Activated naive CD8-positive, alpha-beta T cell treated with anti-CD3 and anti-CD28 coated beads, Interleukin-2, amount 50 U/mL, for 24 hours (primary cell): Measurements from ENCODE around the gene ZMYM4.
A peak's percentile ranks its signal among the peaks of the same experiment; 100 is the strongest.

ENCODE experiments used
- ATAC-seq: fragments of 150-1000 bp; cut with Tn5 transposase; one replicate; pipeline ENCODE4 v1.10.0; 2021
- DNase-seq: peaks from one replicate; pipeline ENCODE4 v3.0.0; 2021
- H3K27ac Mint-ChIP-seq: one replicate; pipeline ENCODE4 v1.8.0; 2021; ENCODE audit warnings: mild to moderate bottlenecking, mixed read lengths
- H3K27me3 Mint-ChIP-seq: one replicate; pipeline ENCODE4 v1.8.0; 2021; ENCODE audit warnings: mixed read lengths
- H3K36me3 Mint-ChIP-seq: one replicate; pipeline ENCODE4 v1.8.0; 2021; ENCODE audit warnings: low read depth, mixed read lengths
- H3K4me1 Mint-ChIP-seq: one replicate; pipeline ENCODE4 v1.8.0; 2021; ENCODE audit warnings: mixed read lengths
- H3K4me3 Mint-ChIP-seq: one replicate; pipeline ENCODE4 v1.8.0; 2021; ENCODE audit warnings: mild to moderate bottlenecking, moderate library complexity, mixed read lengths
- H3K9me3 Mint-ChIP-seq: one replicate; pipeline ENCODE4 v1.8.0; 2021; ENCODE audit warnings: mixed read lengths

ZMYM4 gene

GRCh38 chr1:35433714-35434113 is 165.2 kb downstream of the ZMYM4 start:
- H3K27me3 Mint-ChIP-seq, result no peaks in the 10 kb centered on the region
- no peak for DNase-seq
- no peaks in the 10 kb centered on the region for H3K9me3 Mint-ChIP-seq
- no peak overlapping the region for H3K27ac Mint-ChIP-seq
- H3K36me3 Mint-ChIP-seq, result peaks cover 22% of the 10 kb centered on the region
- ATAC-seq, result no peak
- peaks cover 12% of the 10 kb centered on the region for H3K4me1 Mint-ChIP-seq
- H3K4me3 Mint-ChIP-seq, result no peak overlapping the region

GRCh38 chr1:35434703-35435102 is 166.2 kb downstream of the ZMYM4 start:
- no peak for ATAC-seq
- peaks cover 27% of the 10 kb centered on the region for H3K36me3 Mint-ChIP-seq
- no peak overlapping the region for H3K4me3 Mint-ChIP-seq
- DNase-seq, result no peak
- no peak overlapping the region for H3K27ac Mint-ChIP-seq
- H3K27me3 Mint-ChIP-seq, result no peaks in the 10 kb centered on the region
- peaks cover 12% of the 10 kb centered on the region for H3K4me1 Mint-ChIP-seq
- H3K9me3 Mint-ChIP-seq, result no peaks in the 10 kb centered on the region

- H3K4me3 Mint-ChIP-seq, result no peak overlapping the region
- H3K9me3 Mint-ChIP-seq, result no peaks in the 10 kb centered on the region
- no peak for ATAC-seq
- no peak for DNase-seq
- H3K27me3 Mint-ChIP-seq, result no peaks in the 10 kb centered on the region
- peaks cover 22% of the 10 kb centered on the region for H3K36me3 Mint-ChIP-seq
- peaks cover 8% of the 10 kb centered on the region for H3K4me1 Mint-ChIP-seq
- H3K27ac Mint-ChIP-seq, result no peak overlapping the region
Observed at GRCh38 chr1:35436078-35436477, 167.6 kb downstream of the ZMYM4 start.

GRCh38 chr1:35437200-35437599 is 168.7 kb downstream of the ZMYM4 start:
- H3K27ac Mint-ChIP-seq, result no peak overlapping the region
- H3K4me3 Mint-ChIP-seq, result no peak overlapping the region
- peaks cover 16% of the 10 kb centered on the region for H3K36me3 Mint-ChIP-seq
- DNase-seq (no peak), ATAC-seq (no peak)
- peaks cover 2% of the 10 kb centered on the region for H3K4me1 Mint-ChIP-seq
- no peaks in the 10 kb centered on the region for H3K9me3 Mint-ChIP-seq
- H3K27me3 Mint-ChIP-seq, result no peaks in the 10 kb centered on the region

GRCh38 chr1:35439626-35440025 is 171.1 kb downstream of the ZMYM4 start:
- DNase-seq, result no peak
- H3K4me3 Mint-ChIP-seq, result no peak overlapping the region
- no peak for ATAC-seq
- H3K9me3 Mint-ChIP-seq, result no peaks in the 10 kb centered on the region
- peaks cover 13% of the 10 kb centered on the region for H3K36me3 Mint-ChIP-seq
- H3K27me3 Mint-ChIP-seq, result no peaks in the 10 kb centered on the region
- no peak overlapping the region for H3K27ac Mint-ChIP-seq
- peaks cover 16% of the 10 kb centered on the region for H3K4me1 Mint-ChIP-seq

GRCh38 chr1:35441926-35442579 is 173.5 kb downstream of the ZMYM4 start:
- Mint-ChIP-seq H3K4me3 (no peak overlapping the region), H3K9me3 (no peaks in the 10 kb centered on the region), H3K4me1 (peaks cover 16% of the 10 kb centered on the region), H3K27ac (no peak overlapping the region), H3K36me3 (peaks cover 12% of the 10 kb centered on the region), H3K27me3 (no peaks in the 10 kb centered on the region)
- ATAC-seq (no peak), DNase-seq (no peak)

- ATAC-seq, result peak; percentile 62
- Mint-ChIP-seq H3K9me3 (no peaks in the 10 kb centered on the region), H3K27me3 (no peaks in the 10 kb centered on the region), H3K36me3 (peaks cover 13% of the 10 kb centered on the region), H3K4me3 (no peak overlapping the region), H3K4me1 (peaks cover 16% of the 10 kb centered on the region), H3K27ac (no peak overlapping the region)
- DNase-seq, result peak; percentile 40
Observed at GRCh38 chr1:35442734-35443133, 174.2 kb downstream of the ZMYM4 start.

GRCh38 chr1:35443768-35444518 is 175.4 kb downstream of the ZMYM4 start:
- Mint-ChIP-seq H3K27me3 (no peaks in the 10 kb centered on the region), H3K27ac (no peak overlapping the region), H3K9me3 (no peaks in the 10 kb centered on the region), H3K4me1 (peaks cover 16% of the 10 kb centered on the region), H3K4me3 (no peak overlapping the region), H3K36me3 (peaks cover 14% of the 10 kb centered on the region)
- DNase-seq (no peak), ATAC-seq (no peak)

GRCh38 chr1:35444519-35444774 is 175.9 kb downstream of the ZMYM4 start:
- Mint-ChIP-seq H3K9me3 (no peaks in the 10 kb centered on the region), H3K4me1 (peaks cover 16% of the 10 kb centered on the region), H3K27me3 (no peaks in the 10 kb centered on the region), H3K36me3 (peaks cover 11% of the 10 kb centered on the region), H3K27ac (no peak overlapping the region), H3K4me3 (no peak overlapping the region)
- DNase-seq, result no peak
- ATAC-seq, result no peak

GRCh38 chr1:35447278-35447677 is 178.8 kb downstream of the ZMYM4 start:
- H3K4me1 Mint-ChIP-seq, result peaks cover 27% of the 10 kb centered on the region
- no peak for DNase-seq
- no peak overlapping the region for H3K4me3 Mint-ChIP-seq
- no peaks in the 10 kb centered on the region for H3K27me3 Mint-ChIP-seq
- no peak for ATAC-seq
- no peaks in the 10 kb centered on the region for H3K9me3 Mint-ChIP-seq
- H3K36me3 Mint-ChIP-seq, result peaks cover 12% of the 10 kb centered on the region
- no peak overlapping the region for H3K27ac Mint-ChIP-seq

GRCh38 chr1:35448344-35448801 is 179.9 kb downstream of the ZMYM4 start:
- Mint-ChIP-seq H3K36me3 (peaks cover 7% of the 10 kb centered on the region), H3K27me3 (no peaks in the 10 kb centered on the region), H3K4me1 (peaks cover 19% of the 10 kb centered on the region), H3K4me3 (no peak overlapping the region), H3K9me3 (no peaks in the 10 kb centered on the region), H3K27ac (no peak overlapping the region)
- no peak for DNase-seq
- ATAC-seq, result no peak

- no peak for DNase-seq
- H3K36me3 Mint-ChIP-seq, result peaks cover 7% of the 10 kb centered on the region
- no peak for ATAC-seq
- H3K27me3 Mint-ChIP-seq, result no peaks in the 10 kb centered on the region
- no peak overlapping the region for H3K27ac Mint-ChIP-seq
- no peak overlapping the region for H3K4me3 Mint-ChIP-seq
- H3K9me3 Mint-ChIP-seq, result no peaks in the 10 kb centered on the region
- H3K4me1 Mint-ChIP-seq, result peaks cover 13% of the 10 kb centered on the region
Observed at GRCh38 chr1:35449334-35450008, 181.0 kb downstream of the ZMYM4 start.

GRCh38 chr1:35451125-35451528 is 182.6 kb downstream of the ZMYM4 start:
- no peak overlapping the region for H3K4me3 Mint-ChIP-seq
- no peaks in the 10 kb centered on the region for H3K27me3 Mint-ChIP-seq
- H3K36me3 Mint-ChIP-seq, result peaks cover 9% of the 10 kb centered on the region
- no peak overlapping the region for H3K27ac Mint-ChIP-seq
- DNase-seq (peak; percentile 80), ATAC-seq (peak; percentile 81)
- H3K4me1 Mint-ChIP-seq, result peaks cover 19% of the 10 kb centered on the region
- no peaks in the 10 kb centered on the region for H3K9me3 Mint-ChIP-seq

GRCh38 chr1:35452106-35452774 is 183.7 kb downstream of the ZMYM4 start:
- Mint-ChIP-seq H3K27me3 (no peaks in the 10 kb centered on the region), H3K4me3 (no peak overlapping the region), H3K36me3 (peaks cover 8% of the 10 kb centered on the region), H3K27ac (no peak overlapping the region), H3K4me1 (peaks cover 19% of the 10 kb centered on the region), H3K9me3 (no peaks in the 10 kb centered on the region)
- DNase-seq, result no peak
- ATAC-seq, result no peak

- H3K27ac Mint-ChIP-seq, result no peak overlapping the region
- H3K4me3 Mint-ChIP-seq, result no peak overlapping the region
- peaks cover 7% of the 10 kb centered on the region for H3K36me3 Mint-ChIP-seq
- no peak for ATAC-seq
- H3K27me3 Mint-ChIP-seq, result no peaks in the 10 kb centered on the region
- no peak for DNase-seq
- peaks cover 19% of the 10 kb centered on the region for H3K4me1 Mint-ChIP-seq
- H3K9me3 Mint-ChIP-seq, result no peaks in the 10 kb centered on the region
Observed at GRCh38 chr1:35453031-35453430, 184.5 kb downstream of the ZMYM4 start.
